Hematopoietic multipotent progenitor cell treated with erythropoietin and hydrocortisone succinate and interleukin-3 and kit ligand, for 17 days (in vitro differentiated cells): ENCODE results near the gene REEP5.
A peak's percentile ranks its signal among the peaks of the same experiment; 100 is the strongest.
"Not testable (repeated sequence)": the region's sequence is repeated elsewhere in the genome, so short reads cannot be mapped to it uniquely, and the experiment has no call there.

Experiments used
- DNase-seq: peaks from one replicate; pipeline ENCODE4 v3.0.0-alpha.2; 2015; ENCODE audit warnings: low spot score

The REEP5 gene

DNA sequence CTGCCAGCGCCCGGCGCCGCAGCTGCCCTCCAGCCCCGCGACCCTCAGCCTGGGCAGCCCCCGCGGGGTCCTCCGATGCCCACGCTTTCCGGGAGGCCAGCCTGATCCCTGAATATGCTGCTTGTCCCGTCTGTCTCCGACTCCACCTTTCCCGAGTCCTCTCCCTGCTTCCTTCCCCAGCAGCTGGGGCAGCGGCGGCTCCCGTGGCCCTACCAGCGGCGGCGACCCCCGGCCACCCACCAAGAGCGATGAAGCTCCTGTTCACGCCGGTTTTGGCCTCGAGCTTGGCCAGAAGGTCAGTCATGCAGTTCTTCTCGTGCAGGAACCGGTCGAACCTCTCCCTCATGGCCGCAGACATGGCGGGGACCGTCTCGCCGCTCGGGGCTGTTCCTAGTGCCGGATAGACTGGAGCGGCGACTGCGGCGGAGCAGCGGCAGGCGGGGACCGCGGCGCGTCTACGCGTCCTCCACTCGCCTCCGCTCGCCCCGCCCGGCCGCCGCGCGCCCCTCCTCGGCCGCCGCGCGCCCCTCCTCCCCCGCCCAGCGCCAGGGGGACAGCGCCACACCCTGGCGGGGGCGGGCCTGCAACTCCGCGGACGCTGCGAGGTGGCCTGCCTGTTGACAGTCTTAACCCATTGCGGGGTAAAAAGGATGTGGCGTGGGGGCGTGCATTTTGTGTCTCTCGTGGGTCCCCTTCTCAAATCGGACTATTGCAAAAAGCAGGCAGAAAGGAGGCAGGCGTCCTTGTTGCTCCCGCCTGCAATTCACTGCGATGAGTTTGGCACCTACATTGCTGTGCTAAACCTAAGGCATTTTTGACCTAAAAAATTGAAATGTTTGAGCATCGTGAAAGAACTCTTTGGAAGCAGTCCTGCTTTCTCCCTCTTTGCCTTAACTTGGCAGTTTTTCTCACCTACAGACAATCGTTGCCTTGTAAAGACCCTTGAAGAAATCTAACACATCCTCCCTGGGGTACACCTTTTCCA lies at the start of gene REEP5:
REEP5 (minus strand) TSS at position 395 of the 985 bp plus-strand sequence; CDS start at position 358, 37 bp downstream.
- DNase-seq: peak; percentile 76

DNA sequence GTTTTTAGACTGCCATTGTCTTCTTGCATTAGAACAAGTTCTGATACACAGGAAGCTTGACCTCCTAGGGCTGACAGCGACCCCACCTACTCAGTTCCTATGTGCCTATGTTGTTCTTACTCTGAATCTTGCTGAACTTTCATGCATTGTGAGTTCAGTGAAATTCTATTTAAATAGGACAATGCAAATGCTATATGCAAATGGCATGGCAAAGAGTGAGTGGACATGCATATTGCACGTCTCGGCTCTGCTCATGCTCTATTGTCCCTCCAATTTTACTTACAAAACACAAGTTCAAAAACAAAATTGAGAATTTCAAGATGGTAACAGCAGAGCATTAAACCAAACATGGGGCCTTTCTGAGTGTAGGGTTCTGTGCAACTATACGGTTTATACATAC lies 49.2 kb upstream of the REEP5 start:
- DNase-seq: no peak

DNA sequence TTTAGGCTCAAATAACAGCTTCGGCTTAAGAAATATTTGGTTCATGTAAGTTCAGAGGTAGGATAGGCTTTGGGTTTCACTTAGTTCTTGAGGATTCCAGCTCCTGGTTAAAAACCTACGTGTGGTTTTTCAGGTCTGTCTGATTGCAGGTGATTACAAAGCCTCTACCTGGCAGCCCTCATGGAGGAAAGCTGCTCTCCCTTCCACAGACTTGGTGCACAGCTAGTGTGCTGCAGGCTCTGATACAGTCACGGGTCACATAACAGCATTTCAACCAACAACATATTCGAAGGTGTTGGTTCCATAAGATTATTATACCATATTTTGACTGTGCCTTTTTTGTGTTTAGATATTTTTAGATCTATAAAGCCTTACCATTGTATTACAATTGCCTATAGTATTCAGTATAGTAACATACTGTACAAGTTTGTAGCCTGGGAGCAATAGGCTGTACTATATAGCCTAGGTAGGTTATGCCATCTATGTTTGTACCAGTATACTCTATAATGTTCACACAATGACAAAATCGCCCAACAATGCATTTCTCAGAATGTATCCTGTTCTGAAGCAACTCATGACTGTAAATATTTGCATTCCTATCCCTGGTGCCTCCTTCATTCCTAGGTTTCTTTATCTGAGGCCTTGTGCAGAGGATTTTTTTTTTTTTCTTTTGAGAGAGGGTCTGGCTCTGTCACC lies 46.5 kb upstream of the REEP5 start:
- no peak for DNase-seq

DNA sequence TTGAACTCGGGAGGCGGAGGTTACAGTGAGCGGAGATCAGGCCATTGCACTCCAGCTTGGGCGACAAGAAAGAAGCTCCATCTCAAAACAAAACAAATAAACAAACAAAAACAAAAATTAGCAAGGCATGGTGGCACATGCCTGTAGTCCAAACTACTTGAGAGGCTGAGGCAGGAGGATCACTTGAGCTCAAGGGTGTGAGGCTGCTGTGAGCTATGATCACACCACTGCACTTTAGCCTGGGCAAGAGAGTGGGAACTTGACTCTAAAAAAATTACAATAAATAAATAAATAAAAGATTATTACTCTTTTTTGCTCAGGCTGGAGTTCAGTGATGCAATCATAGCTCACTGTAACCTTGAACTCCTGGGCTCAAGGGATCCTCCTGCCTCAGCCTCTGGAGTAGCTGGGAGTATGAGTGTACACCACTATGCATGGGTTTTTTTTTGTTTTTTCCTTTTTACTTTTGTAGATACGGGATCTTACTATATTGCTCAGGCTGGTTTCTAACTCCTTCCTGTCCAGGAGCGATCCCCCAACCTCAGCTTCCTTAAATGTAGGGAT lies 45.6 kb upstream of the REEP5 start:
- no peak for DNase-seq

DNA sequence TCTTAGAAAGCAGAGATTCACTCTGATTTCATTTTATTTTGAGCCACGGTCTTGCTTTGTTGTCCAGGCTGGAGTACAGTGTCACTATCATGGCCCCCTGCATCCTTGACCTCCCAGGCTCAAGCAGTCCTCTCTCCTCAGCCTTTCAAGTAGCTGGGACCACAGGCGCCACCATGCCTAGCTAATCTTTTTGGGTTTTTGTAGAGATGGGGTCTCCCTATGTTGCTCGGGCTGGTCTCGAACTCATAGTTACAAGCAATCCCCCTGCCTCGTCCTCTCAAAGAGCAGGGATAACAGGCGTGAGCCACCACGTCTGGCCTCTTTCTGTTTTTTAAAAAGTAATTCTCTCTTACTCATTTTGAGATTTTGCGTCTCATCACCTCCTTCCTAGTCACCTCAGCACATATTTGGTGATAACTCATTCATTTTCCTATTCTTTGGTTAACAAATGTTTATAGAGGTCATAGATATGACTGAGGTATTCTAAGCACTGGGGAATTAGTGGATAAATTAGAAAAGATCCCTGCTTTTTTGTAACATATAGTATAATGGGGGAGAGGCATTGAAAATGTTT lies 43.8 kb upstream of the REEP5 start:
- no peak for DNase-seq

DNA sequence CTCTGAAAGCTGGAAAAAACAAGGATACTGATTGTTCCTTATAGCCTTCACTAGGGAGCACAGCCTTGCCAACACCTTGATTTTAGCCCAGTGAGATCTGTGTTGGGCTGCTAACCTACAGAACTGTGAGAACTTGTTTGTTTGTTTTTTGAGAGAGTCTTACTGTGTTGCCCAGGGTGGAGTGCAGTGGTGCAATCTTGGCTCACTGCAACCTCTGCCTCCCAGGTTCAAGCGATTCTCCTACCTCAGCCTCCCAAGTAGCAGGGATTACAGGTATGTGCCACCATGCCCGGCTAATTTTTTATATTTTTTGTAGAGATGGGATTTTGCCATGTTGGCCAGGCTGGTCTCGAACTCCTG lies 41.3 kb upstream of the REEP5 start:
- DNase-seq: not testable (repeated sequence)

DNA sequence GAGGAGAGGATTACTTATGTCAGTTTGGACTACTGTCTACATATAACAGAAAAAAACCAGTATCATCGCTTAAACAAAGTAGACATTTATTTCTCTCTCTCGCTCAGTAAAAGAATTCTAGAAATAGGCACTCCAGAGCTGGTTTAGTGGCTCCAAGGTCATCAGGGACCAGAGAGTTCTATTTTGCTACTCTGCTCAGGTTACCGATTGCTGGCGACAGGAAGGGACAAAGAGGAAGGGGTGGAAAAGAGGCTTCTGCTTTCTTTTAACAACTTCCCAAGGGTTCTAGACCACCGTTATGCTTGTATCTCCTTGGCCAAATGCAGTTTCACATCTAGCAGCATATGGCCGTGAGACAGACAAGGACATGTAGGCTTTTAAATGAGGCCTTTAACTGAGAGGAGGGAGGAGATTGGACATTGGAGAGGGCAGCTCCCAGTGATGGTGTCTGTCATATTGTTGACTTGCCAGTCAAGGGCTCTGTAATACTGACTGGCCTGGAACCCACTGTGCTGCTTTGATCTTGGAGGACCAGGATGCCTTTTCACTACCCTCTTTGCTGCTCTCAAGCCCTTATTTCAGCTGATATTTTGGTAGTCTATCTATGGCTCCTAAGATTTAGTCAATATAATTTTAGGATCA lies 39.0 kb upstream of the REEP5 start:
- no peak for DNase-seq

DNA sequence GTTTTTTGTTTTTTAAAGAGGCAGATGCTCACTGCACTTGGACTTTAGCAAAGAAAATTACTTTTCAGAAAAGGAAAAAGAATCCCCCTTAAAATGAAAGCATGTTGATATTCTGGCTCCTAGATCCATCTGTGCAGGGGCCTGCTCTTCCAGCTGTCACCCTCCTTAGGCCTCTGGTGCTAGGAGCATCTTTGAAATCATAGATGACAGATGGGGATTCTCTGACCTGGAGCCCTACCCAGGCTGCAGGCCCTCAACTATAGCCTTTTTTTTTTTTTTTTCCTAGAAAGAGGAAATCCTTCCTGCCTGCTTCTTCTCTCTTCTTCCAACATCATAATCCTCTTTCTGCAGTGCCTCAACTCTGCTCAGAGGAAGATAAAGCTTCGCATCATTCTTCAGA lies 38.3 kb upstream of the REEP5 start:
- no peak for DNase-seq

DNA sequence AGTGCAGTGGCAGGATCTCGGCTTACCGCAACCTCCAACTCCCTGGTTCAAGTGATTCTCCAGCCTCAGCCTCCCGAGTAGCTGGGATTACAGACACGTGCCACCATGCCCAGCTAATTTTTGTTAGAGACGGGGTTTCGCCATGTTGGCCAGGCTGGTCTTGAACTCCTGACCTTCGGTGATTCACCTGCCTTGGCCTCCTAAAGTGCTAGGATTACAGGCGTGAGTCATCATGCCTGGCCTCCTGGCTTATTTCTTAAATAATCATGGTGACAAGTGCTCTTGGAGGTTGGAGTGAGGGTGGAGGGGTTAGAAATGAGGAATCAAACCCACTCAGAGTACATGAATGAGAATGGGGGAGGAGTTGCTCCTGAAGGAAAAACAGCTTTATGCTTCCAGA lies 37.8 kb upstream of the REEP5 start:
- DNase-seq: not testable (repeated sequence)

DNA sequence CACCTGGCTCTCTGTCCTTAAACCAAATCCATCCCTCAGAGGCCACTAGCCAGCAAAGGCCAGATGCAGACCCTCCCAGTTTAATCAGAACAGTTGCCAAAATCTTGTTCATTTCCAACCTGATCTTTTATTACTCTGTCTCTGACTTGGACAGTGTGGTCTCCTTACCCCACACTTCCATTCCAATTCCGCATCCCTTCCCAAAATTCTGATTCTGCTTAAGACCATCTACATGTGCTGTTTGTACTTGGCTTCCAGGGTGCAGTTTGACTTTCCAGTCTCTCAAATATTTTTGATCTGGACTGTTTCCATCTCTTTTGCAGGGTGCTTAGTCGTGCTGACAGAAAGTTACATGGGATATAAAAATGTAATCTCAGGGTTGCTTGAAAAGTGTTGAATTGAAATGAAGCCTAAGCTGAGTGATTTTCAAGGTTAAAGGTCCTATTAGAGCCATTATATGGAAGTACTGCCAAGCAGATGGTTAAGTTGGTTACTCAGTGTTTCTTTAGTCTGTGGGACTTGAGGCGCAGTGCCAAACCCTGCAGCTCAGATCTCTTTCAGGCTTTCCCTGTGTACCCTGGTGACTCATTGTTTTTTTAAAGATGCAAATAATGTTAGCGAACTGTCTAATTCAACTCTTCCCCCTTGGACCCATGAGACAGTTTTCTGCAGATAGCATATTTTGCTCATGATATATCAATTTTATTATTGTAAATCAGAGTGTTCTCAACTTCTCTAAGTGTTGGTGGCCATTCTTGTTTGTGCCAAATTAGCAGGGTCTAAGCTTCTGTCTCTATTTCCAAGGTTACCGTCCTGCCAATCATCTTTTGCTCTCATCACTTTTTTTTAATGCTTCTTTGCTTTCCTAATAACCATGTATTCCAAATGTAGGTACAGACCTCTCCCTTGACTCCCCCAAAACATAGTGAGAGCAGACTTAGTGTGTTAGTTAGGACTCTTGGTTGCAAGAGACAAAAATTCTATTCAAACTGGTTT lies 36.4 kb upstream of the REEP5 start:
- DNase-seq: no peak

DNA sequence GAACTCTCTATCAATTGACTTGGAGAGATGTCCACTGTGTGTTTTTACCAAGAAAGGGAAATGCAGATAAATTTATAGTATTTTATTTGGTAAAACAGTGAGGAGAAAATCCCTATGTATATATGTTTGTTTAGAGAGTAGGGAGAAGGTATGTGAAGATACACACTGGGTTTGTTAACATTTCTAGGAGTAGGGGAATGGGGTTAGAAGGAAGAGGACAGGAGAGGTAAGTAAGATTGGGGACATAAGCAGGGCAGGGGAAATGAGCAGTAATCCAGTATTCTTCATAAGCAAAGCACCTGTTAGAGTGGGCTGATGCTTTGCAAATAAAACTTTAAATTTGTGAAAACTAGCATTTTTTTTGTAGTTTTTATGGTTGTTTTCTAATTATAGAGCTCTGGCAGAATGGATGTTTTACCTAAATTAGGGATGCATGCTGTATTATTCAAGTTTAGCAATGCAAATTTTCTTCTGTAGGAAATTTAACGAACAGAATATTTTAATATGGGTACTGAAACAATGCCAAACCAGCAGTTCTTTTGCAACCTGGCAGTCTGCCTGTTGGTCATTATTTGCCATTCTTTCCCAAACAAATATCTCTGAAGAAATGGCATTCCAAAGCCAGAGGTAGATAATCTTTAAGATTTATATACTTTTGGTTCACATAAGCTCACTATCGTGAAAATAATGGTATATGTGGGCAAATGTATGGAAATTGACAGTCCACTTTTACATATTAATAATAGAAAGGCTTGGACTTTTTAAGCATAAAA lies 35.2 kb upstream of the REEP5 start:
- no peak for DNase-seq

DNA sequence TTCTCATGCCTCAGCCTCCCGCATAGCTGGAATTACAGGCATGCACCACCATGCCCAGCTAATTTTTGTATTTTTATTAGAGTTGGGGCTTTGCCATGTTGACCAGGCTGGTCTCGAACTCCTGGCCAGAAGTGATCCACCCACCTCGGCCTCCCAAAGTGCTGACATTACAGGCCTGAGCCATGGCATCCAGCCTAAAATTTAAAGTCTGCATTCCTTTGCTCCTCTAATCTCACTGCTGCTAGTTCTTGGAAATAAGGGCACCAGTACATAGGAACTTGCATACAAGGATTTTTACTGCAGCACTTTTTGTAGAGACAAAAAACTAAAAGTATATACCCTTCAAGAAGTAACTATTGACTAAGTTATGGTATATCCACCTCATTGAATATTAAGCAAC lies 34.6 kb upstream of the REEP5 start:
- no peak for DNase-seq

DNA sequence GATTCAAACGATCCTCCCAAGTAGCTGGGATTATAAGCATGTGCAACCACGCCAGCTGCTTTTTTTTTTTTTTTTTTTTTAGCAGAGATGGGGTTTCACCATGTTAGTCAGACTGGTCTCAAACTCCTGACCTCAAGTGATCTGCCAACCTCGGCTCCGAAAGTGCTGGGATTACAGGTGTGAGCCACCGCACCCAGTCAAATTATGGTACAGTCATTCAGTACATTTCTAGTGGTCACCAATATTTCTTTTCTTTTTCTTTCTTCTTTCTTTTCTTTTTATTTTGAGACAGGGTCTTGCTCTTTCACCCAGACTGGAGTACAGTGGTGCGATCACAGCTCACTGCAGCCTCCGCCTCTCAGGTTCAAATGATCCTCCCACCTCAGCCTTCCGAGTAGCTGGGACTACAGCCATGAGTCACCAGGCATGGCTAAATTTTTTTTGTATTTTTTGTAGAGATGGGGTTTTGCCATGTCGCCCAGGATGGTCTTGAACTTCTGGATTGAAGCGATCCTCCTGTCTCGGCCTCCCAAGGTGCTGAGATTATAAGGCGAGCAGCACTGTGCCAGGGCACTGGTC lies 29.2 kb upstream of the REEP5 start:
- DNase-seq: no peak

DNA sequence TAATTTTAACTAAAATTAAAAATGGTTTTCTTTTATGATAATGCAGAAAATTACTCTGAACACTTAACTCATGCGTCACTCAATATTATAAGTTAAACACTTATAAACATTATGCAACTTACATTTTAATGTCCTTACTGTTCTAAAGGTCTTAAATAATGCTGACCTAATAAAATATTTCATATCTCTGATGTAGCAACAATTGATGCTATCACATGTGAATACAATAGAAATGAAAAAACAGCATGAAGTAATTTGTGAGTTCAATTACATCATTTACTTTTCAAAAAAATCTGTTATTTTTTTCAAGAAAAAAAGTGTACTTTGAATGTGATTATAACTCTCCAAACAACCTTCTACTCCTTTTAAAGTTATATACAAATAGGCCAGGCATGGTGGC lies 26.4 kb upstream of the REEP5 start:
- DNase-seq: no peak

DNA sequence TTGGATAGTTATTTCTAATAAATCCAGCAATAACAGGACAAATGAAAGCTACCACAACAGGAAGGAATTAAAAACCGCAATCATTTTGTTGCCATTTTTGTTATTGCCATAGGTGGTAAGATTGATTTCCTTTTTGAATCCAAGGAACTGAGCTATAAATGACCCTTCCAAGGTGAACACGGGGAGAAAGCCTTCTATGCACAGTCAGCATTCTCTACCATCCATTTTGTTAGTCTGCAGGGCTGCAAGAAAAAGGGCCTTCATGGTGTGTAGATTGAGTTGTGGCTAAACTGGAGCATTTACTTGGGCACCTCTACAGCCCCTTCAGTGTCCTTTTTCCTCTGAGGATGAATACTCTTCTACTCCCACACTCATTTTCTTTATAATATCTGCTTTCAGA lies 18.6 kb upstream of the REEP5 start:
- DNase-seq: no peak

DNA sequence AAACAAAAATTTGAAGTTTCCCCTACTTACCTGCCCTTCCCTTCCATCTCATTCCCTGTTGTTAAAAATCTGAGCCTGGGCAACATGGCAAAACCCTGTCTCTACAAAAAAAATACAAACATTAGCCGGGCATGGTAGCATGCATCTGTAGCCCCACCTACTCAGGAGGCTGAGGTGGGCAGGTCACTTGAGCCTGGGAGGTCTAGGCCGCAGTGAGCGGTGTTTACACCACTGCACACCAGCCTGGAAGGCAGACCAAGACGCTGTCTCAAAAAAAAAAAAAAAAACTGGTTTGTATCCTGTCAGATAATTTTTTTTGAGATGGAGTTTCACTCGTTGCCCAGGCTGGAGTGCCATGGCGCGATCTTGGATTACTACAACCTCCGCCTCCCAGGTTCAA lies 16.3 kb upstream of the REEP5 start:
- DNase-seq: no peak

DNA sequence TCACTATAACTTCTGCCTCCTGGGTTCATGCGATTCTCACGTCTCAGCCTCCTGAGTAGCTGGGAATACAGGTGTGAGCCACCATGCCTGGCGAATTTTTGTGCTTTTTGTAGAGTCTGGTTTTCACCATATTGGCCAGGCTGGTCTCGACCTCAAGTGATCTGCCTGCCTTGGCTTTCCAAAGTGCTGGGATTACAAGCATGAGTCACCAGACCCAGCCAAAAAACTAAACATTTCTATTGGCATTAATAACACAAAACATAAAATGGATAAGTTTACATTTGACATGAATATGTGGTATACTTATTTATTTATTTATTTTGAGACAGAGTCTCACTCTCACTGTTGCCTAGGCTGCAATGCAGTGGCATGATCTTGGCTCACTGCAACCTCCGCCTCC lies 13.6 kb upstream of the REEP5 start:
- DNase-seq: no peak

DNA sequence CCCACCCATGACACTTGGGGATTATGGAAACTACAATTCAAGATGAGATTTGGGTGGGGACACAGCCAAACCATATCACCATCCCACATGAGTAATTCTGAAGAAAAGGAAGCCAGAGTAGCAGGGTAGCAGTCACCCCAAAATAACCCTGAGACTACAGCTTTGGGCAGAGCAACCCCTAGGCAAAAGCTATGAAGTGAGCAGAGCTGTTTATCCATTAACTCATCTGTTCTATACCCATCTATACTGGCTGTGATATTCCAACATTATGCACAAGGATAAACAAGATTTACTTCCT lies 12.3 kb upstream of the REEP5 start:
- no peak for DNase-seq

DNA sequence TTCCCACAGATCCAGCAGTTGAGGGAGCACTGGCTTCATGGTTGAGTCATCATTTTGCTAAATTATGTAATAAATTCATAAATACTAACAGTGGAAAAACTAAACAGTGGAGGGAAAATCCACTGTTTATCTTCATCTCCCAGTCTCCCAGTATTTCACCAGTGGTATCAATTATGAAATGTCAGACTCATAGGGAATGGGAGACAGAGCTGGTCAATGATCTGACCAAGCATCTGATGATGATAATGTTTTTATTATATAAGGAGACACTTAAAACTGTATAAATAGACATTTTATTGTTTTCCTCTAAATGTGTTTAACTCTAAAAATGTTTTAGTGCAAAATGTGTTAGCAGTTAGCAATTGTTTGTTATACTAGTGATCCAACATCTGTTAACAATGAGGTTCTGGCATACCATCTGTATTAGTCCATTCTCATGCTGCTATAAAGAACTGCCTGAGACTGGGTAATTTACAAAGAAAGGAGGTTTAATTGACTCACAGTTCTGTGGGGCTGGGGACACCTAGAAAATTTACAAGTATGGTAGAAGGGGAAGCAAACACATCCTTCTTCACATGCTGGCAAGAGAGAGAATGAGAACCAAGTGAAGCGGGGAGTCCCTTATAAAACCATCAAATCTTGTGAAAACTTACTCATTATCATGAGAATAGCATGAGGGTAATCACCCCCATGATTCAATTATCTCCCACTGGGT lies 11.8 kb upstream of the REEP5 start:
- DNase-seq: no peak
